Esophagus muscularis mucosa (tissue), 4 donors: ENCODE data around the gene CNTN2.

Experiments used
- EP300 ChIP-seq: sonication (generic); formaldehyde crosslinking; IDR thresholded peaks from one replicate; pipeline ENCODE4 v1.6.1; 2017; ENCODE audit warnings: antibody characterized with exemption
- POLR2A ChIP-seq: fragments of 450-650 bp; IDR thresholded peaks from one replicate; pipeline ENCODE4 v1.6.1; 2017; ENCODE audit warnings: antibody characterized with exemption, moderate library complexity, mild to moderate bottlenecking, low read depth
- POLR2AphosphoS5 ChIP-seq, 2 donors: sonication (generic); formaldehyde crosslinking; IDR thresholded peaks; one replicate each; pipeline ENCODE4 v1.6.1; 2017; ENCODE audit warnings: antibody characterized with exemption in 2 of 2
- TF ChIP-seq, protein P1 (sequence below), 3 experiments: fragments of 200-600 bp in 2 of 3; fragments of 450-650 bp in 1 of 3; sonication (generic) in 2 of 3; IDR thresholded peaks; one replicate each; pipeline ENCODE4 v1.5.1; 2017 to 2019; ENCODE audit warnings: antibody characterized with exemption in 3 of 3, mild to moderate bottlenecking in 2 of 3, moderate library complexity in 1 of 3

DNA sequence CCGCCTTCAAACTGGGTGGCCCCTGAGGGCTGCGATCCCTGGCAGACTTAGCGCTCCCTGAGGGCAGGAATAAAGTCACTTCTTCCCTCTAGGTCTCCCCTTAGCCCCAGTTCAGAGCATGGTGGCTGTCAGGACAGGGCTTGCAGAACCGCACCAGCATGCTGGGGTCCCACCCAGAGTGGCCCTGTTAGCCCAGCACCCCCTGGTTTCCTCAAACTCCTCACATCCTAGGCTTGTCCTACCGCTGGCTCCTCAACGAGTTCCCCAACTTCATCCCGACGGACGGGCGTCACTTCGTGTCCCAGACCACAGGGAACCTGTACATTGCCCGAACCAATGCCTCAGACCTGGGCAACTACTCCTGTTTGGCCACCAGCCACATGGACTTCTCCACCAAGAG is 15.8 kb downstream of the CNTN2 start:
- TF ChIP-seq, protein P1, sequence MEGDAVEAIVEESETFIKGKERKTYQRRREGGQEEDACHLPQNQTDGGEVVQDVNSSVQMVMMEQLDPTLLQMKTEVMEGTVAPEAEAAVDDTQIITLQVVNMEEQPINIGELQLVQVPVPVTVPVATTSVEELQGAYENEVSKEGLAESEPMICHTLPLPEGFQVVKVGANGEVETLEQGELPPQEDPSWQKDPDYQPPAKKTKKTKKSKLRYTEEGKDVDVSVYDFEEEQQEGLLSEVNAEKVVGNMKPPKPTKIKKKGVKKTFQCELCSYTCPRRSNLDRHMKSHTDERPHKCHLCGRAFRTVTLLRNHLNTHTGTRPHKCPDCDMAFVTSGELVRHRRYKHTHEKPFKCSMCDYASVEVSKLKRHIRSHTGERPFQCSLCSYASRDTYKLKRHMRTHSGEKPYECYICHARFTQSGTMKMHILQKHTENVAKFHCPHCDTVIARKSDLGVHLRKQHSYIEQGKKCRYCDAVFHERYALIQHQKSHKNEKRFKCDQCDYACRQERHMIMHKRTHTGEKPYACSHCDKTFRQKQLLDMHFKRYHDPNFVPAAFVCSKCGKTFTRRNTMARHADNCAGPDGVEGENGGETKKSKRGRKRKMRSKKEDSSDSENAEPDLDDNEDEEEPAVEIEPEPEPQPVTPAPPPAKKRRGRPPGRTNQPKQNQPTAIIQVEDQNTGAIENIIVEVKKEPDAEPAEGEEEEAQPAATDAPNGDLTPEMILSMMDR (IDR thresholded peaks at IDR 0.05) = no peak
- TF ChIP-seq POLR2A (no peak), POLR2AphosphoS5 (IDR thresholded peaks at IDR 0.05) (no peak), EP300 (no peak)
